GM18868 (cell line): ENCODE data around the gene NPTN.
"Not testable (repeated sequence)": the region's sequence is repeated elsewhere in the genome, so short reads cannot be mapped to it uniquely, and the experiment has no call there.

Experiments
- ATAC-seq: cut with Tn5 transposase; IDR thresholded peaks from one replicate; pipeline ENCODE4 v1.9.1; 2021; ENCODE audit warnings: mild to moderate bottlenecking, moderate library complexity; ENCODE audit not compliant: unreplicated experiment

NPTN gene

DNA sequence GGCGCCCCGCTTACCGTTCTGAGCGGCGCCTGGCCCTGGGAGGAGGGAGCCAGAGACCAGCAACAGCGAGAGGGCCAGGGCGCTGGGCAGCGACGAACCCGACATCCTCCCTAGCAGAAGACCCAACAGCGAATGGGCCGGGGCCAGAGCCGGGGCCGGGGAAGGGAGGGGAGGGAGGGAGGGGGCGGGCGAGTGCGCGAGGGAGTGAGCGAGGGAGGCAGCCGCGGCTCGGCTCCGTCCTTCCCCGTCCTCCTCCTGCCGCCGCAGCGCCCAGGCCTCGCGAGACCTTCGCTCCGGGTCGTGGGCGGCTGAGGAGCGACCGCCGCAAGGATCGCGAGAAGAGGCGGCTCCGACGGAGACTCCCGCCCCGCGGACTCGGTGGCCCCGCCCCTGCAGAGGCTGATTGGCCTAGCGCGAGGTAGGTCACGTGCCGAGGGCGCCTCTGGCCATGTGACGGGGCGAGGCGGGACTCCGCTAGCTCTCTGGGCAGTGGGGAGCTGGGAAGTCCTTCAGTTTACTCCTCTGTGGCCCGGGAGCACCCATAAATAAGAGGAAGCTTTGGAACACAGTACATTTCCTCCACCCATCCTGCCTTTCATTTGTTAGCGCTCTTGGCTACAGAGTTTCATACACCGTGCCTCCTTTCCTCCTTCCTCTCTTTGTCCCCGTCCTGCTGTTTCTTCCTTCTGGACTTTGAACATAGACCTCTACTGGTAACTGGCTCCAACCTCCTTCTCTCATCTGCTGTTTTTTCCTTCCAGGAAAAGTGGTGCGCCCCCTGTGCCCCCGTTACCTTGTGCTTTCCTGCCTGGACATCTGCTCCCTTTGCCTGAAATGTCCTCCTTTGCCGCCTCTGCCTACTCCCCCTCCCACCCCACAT is at the start of gene NPTN:
TSS of gene NPTN (minus strand) at position 279 of the 880 bp plus-strand sequence. CDS start at position 105, 174 bp downstream.
- peak; percentile 85 for ATAC-seq

DNA sequence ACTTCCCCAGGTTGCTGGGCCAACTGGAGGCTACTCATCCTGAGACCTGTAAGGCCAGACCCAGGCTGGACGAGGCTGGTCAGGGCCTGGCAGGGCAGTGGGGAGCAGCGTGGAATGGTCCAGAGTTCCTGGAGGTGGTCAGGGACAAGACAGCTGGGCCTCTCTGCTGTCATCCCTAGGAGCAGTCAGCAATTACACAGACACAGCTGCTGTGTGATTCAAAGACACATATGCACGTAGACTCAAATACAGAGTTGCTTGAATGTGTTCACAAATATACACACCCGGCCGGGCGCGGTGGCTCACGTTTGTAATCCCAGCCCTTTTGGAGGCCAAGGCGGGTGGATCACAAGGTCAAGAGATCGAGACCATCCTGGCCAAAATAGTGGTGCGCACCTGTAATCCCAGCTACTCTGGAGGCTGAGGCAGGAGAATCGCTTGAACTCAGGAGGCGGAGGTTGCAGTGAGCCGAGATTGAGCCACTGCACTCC is 49.5 kb upstream of the NPTN start:
- ATAC-seq: no peak

DNA sequence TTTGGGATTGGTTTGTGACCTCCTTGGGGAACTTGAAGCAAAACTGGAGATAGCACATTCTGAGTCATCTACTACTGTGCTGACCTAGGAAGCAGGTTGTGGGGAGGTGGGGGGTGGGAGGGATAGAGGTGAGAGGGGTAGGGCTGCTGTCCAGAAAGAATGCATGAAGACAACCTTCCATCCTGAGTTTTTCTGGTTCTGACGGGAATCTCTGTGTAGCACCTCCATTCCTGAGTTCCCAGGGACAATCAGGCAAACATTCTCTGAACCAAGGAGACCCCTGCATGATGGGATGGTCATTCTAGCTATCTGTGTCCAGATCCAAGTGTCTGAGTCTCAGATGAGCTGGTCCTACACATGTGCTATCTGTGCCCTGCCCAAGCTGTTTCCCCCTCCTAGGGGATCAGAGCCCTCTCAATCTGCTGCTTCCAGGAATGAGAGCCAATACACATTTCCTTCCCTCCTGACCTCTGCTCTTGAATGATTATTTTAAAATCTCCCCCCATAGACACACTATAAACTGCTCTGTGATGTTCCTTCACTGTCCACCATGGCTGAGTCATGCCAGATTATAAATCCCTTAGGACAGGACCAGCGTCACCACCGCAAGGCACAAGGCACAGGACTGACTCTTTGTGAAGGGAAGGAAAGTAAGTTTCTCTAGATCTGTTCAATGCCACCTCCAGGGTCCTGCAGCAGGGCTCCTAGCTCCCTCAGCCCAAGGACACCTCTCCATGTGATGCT is 48.8 kb upstream of the NPTN start:
- ATAC-seq: no peak

DNA sequence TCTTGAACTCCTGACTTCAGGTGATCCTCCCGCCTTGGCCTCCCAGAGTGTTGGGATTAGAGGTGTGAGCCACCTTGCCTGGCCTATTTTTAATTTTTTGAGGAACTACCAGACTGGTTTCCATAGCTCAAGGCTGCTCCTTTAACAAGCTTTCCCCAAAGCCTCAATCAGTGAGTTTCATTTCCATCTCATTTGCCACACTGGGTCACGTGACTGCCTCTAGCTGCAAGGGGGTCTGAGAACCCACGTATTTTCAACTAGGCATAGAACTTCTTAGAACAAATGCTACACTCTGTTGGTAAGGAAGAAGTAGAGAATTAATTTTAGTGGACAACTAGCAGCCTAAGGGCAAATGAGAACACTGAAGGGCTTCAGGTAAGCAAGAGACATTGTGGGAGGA is 47.9 kb upstream of the NPTN start:
- no peak for ATAC-seq

DNA sequence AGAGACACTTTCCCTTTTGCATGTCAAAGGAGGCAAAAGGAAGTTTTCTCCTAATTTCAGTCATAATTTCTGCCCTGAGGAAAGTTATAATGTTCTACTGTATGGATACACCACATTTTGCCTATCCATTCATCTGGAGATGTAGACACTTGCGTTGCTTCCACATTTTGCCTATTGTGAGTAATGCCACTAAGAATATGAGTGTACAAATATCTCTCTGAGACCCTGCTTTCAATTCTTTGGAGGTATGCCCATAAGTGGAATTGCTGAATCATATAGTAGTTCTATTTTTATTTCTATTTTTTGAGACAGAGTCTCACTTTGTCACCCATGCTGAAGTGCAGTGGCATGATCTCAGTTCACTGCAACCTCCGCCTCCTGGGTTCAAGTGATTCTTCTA is 47.4 kb upstream of the NPTN start:
- ATAC-seq: no peak

DNA sequence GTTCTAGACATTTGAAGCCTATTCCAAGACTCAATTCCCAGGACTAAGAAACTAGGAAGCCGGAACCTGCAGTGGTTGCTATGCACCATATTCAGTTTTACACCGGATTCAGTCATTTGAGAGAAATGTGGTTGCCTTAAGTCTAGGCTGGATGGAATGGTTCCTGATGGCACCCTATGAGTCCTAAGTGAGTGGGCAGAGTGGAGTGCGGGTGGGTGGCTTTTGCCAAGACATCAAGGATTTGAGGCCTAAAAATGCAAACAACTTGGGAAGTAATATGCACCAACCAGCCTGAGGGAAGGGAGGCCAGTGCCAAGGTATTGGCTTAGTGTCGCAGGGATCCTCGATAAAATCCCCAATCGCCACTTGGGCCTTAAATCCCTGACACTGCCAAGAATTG is 46.8 kb upstream of the NPTN start:
- ATAC-seq: no peak

DNA sequence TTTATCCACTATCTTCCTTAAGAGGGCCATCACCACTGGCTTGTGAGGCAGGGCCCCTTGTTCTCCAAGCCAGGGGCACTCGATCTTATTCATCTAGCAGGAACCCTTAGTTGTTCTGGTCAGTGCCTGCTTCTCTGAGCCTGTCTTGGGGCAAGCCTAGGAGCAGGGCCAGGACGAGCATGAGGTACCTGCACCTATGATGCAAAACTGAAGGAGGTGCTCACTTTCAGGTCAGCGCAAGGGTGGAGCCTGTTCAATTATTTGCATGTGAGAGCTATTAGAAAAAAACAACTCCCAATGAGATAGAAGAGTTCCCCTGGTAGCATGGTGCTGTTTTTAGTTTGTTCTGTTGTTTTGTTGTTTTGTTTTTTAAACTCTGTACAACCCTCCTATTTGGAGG is 46.0 kb upstream of the NPTN start:
- ATAC-seq: no peak

DNA sequence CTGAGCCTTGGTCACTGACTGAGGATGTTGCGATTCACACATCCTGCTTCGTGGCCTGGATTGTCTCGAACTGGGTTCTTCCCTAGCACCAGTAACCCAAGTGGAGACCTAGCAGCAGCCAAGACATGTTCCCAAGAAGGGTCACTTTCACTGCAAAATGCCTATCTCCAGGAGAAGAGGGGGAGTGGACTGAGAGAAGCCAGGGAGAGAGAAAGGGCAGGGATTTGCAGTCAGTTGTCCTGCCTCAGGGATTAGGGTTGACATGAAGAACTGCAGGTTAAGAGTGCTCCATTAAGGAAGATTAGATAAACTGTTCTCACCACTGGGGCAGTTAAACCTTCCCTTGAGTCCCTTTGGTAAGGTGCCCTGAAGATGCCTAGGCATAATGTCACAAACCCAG is 45.3 kb upstream of the NPTN start:
- ATAC-seq: no peak

DNA sequence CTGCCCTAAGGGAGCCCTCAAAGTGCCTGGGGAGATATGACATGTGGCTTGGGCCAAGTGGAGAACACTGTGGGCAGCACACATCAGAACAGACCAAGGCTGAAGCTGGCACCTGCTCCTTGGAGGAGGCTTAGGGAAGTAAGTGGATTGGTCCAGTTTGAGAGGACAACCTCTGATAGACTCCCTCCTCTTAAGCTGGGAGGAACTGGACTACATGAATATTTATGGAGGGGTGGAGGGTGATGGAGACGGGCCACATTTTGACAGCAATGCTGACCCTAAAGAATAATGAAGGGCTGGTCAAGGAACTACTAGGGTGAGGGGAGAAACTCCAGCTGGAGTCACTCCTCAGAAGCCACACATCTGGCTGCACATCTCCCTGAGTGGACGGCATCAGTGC is 44.5 kb upstream of the NPTN start:
- ATAC-seq: no peak

DNA sequence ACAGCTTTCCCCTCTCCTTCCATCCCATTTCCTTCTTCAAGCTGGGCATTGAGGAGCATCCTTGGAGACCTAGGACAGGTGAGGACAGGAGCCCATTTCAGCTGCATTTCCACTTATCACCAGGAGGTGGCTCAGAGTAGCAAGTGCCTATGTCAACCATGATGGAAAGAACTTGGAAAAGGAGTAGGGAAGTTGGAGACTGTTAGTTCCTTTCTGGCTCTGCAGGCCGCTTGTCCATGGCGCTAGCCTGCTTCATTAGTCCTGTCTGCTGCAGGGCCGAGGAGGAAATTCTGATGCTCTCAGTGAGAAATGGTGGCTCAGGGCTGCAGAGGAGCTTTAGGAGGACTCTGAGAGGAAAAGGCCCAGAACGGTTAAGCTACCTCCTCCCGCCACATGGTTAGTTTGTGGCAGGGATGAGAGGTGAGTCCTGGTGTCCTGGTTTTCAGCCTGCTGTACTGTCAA is 44.0 kb upstream of the NPTN start:
- no peak for ATAC-seq

DNA sequence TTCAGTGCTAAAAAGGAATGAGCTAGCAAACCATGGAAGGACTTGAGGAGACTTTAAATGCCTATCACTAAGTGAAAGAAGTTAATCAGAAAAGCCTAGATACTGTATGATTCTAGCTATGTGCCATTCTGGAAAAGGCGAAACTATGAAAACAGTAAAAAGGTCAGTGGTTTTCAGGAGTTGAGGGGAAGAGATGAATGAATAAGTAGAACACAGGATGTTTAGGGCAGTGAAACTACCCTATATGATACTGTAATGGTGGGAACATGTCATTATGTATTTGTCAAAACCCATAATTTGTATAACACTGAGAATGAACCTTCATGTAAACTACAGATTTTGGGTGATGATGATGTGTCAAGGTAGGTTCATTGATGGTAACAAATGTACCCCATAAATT is 41.4 kb upstream of the NPTN start:
- ATAC-seq: no peak

DNA sequence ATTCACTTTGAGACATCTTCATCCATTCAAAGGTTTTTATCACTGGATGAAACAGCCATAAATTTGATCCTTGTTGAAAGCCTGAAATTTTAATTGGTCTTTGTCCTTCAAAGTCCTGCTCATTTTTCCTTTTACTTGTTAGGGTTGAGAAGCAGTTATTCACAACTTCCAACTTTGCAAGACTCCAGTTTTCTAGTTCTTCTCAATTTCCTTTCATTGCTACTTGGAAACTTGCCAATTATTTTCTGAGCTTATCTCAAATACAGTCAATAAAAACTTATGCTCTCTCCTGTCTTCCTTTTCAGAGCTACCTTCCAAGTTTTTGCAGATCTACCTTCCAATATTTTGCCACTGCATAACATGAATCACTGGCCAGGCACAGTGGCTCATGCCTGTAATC is 27.3 kb upstream of the NPTN start:
- ATAC-seq: no peak

DNA sequence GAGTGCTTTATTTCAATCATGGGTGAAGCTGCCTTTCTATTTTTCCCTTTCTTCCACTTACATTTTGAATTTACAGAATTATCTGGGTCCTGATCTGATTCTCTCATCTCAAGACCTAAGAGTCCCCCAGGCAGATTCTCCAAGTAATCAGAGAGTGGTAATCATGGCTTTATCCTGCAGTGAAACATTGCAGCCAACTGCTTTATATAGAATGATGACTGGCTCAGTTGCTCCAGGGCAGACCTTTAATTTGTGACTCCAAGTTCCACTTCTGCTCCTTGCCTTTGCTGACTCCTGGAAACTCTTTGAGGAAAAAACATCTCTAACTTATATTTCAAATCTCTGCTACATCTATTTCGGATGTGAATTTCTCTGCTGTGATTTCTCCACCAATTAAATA is 25.5 kb upstream of the NPTN start:
- no peak for ATAC-seq

DNA sequence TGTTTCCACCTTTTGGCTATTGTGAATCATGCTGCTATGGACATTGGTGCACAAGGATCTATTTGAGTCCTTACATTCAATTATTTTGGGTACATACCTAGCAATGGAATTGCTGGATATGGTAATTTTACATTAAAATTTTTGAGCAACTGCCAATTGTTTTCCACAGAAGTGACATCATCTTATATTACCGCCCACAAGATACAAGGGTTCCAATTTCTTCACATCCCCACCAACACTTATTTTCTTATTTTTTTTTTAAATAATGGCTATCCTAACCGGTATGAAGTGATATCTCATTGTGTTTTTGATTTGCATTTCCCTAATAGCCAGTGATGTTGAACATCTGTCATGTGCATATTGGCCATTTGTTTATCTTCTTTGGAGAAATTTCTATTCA is 22.5 kb upstream of the NPTN start:
- ATAC-seq: no peak

DNA sequence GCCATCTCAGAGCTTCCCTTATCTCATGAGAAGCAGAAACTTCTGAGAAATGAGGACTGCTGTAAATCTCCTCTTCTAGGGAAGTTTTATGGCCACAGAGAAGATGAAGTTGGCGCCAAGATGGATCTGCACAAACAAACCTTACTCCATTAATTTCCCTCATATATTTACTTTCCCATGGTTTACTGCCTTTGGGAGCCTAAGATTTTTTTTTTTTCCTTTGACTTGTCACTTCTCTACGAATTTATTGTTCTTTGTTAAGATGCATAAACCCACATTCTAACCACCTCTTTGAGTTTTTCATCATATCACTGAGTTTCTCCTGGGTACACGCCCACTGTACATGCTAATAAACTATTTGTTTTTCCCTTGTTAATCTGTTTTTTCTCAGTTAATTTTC is 21.5 kb upstream of the NPTN start:
- no peak for ATAC-seq

DNA sequence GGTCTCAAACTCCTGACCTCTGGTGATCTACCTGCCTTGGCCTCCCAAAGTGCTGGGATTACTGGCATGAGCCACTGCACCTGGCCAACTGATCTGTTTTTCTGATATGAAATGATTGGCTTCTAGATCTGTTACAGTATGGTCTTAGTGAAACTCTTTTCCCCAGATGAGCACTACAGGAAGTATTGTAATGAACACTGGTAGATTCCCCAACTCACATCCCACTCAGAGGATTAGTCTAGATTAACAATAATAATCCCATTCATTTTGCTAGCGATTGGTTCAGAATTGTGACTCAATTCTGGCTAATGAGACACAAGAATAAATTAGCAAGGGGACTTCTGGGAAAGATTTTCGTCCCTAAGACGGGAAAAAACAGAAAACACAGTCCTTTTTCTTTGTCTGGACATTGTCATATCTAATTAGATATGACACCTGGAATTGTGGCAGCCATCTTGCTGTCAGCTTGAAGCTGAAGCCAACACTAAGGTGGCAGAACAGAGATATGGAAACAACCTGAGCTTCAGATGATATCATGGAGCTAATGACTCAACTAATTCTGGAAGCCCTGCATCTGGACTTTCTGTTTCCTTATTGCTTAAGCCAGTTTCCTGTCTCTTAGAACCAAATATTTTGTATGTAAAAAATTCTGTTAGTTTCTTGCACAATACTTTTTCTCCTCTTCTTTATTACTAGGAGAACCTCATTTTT is 17.4 kb upstream of the NPTN start:
- ATAC-seq: no peak

DNA sequence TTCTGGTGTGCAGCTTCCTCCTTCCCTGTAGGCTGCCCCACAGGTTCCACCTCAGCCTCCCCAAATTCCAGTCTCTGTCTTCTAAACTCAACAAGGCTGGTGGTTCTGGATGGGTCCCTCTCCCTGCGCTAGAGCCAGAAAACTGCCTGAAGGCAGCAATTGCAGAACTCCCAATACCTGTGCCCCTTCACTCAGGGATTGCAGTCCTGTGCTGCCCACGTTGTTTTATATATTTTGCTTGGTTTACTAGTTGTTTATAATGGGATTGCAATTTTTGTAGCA is 14.8 kb upstream of the NPTN start:
- ATAC-seq: no peak

DNA sequence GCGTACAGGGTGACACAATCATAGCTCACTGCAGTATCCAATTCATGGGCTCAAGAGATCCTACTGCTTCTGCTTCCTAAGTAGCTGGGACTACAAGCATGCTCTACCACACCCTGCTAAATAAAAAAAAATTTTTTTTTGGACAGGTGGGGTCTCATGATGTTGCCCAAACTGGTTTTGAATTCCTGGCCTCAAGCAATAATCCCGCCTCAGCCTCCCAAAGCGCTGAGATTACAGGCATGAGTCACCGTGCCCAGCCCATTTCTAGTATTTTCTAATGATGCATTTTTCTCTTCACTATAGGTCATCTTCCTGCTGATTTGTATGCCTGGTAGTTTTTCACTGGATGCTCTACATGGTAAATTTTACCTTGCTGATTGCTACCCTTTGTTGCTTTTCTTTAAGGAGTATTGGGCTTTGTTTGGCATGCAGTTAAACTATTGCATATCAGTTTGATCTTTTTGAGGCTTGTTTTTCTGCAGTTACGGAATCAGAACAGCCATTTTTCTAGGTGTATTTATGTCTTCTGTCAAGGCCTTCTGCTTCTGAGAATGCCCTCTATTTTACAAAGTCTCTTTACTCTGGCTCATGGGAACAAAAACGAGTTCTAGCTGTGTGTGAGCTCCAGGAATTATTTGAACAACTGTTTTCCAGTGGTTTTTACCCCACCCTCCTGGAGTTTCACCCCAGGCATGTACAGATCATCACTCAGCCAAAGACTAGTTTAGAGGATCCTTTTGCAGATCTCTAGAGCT is 14.2 kb upstream of the NPTN start:
- ATAC-seq: no peak

DNA sequence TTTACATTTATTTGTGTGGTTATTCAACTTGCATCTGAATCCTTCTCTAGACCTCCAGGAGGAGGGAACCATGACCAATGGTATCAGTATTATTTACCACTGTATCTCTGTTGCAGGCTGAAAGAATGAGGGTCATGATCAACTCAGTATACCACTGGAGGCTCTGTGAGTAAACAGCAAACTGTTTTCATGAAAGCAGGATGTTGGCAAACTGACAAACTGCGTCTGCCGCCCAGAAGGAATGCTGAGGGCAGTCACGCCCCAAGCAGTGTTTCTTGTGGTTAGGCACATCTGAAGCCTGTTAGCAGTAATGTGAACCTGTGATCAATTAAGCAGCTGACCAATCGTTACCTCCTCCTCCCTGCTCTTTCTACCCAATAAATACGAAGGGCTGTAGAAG is 6.3 kb upstream of the NPTN start:
- ATAC-seq: not testable (repeated sequence)

DNA sequence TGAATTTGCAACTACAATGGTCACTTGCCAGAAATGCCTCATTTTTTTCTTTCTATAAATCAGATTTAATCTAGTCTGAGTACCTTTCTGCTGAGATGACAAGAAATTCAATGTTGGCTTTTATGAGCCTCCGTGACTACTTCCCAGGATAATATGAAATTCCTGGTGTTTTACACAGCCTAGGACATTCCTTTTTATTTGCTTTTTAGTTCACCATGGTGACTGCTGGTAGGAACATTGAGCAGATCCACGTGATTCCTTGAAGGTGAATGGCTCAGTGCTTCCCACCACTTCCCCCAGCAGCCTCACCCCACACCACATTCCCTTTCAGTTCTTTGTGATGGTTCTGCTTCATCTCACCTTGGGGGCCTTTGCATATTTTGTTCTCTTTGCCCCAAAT is 4.3 kb upstream of the NPTN start:
- no peak for ATAC-seq

DNA sequence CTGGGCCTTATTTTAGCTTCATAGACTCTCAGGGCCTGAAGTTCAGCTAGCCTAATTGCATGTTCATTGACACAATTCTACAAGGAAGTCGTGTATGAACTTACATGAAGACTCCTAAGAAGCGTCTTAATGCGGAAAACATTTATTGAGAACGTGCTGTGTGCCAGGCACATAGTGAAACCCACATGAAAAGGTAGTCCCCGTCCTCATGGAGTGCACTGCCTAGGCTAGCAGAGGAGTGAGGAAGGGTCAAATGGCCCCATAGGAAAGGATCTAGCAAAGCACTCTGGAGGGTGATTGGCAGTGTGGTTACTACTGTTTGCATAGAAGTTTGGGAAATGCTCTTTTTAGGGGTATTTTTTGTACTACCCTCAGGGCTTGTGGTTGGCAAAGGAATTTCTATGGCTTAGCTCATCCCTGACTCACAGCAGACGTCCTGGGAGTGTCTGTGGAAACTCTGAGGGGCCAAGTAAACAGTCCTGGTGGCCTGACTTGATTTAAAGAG is 854 bp upstream of the NPTN start:
- ATAC-seq: no peak
